HS-27A (cell line): ENCODE data around the gene GNG11.
A peak's percentile ranks its signal among the peaks of the same experiment; 100 is the strongest.
"Not testable (repeated sequence)": the region's sequence is repeated elsewhere in the genome, so short reads cannot be mapped to it uniquely, and the experiment has no call there.

Experiments
- DNase-seq: peaks from one replicate; pipeline ENCODE4 v3.0.0-alpha.2; 2012; ENCODE audit warnings: low read depth, missing footprints

Gene GNG11

DNA sequence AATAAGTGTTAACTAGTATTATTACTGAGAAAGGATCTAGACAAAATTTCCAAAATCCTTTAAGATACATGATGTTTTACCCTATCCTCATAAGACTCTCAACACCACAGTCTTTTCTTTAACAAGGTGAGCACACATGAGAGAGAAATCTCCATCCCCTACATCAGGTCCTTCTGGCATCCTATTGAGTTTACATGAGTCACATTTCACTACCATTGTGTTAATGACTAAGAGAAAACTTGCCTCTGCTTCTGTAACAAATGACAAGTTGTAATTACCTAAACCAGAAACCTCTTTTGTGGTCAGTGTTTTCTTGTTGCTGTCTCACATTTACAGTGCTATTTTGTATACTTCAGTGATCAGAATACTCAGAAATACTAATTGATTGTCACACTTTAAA, 9.9 kb upstream of the GNG11 start:
- not testable (repeated sequence) for DNase-seq

DNA sequence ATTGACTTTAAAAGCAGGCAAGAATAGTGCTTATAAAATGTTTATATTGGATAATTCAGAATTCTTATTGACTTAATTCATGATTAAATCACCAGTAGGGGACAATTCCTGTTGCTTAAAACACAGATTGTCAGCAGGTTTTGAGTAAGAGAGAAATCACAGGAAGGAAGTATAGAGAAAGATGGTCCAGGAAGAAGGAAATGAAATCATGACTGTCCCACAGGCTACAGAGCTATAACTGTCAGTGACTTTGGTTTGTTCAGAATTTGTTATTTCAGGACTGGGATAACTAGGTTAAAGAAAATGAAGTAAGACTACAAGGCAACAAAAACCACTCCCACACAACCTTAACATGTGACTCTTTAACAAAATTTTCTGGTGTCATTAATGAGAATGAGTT, 8.3 kb upstream of the GNG11 start:
- DNase-seq, result no peak

DNA sequence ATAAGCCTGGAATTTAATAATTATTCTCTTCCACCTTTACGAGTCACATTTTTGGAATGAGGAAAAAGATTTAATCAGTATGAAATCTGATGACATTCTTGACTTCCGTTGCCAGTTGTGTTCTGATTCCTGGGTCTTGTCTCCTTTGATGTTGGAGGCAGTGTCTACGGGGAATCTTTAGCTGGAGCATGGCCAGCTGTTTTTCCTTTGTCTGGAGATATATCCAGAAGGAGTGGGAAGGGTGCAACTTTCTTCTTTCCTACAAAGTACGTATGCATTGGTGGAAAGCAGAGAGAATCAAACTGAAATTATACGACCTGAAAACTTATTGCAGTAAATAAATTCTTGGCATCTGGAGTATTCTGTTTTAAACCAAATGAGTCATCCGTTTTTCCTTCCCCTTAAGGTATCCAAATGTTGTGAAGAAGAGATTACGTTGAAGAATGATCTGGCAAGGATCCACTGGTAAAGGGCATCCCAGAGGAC, 6.9 kb upstream of the GNG11 start:
- DNase-seq, result no peak

DNA sequence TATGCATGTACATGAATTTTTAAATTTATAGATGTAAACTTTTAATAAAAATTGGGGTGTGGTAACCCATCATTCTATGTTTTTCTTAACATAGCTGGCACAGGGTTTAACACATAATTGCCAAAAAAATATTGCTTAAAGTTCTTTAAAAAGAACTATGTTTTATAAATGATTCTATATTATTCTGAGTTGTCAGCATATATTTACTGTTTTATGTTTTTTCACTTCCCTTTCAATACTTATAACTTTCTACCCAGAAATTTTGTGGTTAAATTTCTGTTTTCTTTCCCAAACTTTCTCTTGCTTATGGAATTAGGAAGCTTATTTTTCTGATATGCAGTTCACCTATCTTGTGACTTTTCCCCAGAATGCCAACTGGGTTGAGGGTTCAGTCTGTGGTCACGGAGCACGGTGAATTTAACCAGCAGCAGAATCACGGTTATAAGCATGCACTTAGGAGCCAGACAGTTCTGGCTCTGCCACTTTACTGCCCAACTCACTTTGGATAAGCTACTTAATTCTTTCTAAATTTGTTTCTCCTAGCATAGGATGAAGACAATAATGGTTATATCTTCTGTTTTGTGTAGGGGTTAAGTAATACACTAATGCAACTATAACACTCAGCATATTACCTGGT, 6.2 kb upstream of the GNG11 start:
- not testable (repeated sequence) for DNase-seq

DNA sequence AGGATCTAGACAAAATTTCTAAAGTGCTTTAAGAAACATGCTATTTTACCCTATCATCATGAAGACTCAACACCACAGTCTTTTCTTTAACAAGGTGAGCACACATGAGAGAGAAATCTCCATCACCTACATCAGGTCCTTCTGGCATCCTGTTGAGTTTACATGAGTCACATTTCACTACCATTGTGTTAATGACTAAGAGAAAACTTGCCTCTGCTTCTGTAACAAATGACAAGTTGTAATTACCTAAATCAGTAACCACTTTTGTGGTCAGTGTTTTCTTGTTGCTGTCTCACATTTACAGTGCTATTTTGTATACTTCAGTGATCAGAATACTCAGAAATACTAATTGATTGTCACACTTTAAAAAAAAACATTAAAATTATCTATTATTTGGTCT, 5.6 kb upstream of the GNG11 start:
- DNase-seq, result not testable (repeated sequence)

DNA sequence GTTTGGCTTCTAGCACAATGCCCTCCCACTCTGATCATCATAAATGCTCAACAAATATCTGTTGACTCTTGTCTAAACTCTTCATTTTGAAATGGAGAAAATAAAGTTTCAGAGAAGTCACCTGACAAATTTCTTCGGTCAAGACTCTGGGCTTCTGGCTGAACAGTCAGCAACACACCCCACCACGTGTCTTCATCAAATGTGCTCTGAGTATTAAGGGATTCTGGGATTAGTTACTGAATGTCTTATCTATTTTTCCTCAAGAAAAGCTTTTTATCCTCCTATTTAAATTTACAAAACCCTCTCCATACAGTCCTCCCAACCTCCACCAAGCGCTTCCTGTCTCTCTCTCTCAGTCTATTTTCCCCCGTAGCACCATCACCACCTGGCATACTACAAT, 5.2 kb upstream of the GNG11 start:
- DNase-seq, result not testable (repeated sequence)

DNA sequence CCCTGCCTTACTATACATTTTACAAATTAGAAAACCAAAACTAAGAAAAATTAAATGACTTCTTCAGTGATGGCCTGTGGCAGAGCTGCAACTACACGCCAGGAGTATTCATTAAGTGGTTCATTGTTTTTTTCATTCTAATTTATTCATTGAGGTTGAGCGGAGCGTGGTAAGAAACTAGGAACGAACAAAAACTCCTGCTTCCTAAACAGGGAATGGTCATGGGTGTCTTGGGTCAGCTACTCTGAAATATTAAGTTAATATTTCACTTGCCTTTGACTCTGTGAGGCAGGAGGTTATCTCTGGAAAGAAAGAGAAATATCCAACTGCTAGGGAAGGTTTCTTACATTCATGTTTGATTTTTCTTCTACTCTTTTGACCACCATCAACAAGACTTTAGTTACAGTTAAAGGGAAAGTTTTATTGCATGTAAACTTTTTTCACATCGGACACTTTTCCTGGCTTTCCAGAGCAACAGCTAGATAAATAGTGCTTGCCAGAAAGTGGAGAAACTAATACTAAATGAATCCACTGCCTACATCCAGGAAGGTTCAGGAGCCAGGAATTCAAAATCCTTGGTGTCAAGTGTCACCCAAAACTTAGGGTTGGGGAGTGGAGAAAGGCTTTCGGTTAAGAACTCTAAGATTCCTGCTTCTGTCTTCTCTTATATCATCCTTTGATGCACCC, 896 bp upstream of the GNG11 start:
- no peak for DNase-seq

DNA sequence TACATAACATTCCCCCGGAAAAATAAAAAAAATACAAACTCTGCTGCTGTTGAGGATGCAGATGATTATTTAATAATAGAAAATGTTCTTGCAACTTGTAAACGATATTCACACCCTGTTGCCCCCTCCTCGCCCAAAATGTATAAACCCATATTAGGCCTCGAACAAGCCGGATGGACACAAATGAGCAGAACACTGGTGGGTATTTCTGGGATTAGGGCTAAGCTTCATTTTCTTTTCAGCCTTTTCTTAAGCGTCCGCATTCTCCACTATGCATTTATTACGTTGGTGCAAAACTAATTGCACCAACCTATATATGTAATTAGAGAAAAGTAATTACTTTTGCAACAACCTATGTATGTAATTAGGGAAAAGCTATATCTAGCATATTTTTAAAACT, 349 bp upstream of the GNG11 start:
- no peak for DNase-seq

DNA sequence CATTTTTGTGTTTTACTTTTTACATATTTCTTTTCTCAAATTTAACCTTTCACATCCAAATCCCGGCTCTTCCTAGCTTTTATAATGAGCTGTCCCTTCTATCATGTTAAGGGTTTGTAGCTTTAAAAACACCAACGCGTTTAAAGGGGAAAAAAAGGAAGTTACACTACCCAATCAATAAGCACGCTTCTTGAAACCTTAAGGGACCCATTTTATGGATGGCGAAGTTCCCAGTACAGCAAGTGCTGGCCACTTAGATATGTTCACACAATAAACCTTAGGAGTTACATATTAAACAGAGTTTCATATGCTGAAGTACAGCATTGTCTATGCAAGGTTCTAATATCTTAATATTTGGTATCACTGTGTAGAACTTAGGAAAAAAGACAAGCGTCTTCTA, 1.8 kb downstream of the GNG11 start:
- no peak for DNase-seq

DNA sequence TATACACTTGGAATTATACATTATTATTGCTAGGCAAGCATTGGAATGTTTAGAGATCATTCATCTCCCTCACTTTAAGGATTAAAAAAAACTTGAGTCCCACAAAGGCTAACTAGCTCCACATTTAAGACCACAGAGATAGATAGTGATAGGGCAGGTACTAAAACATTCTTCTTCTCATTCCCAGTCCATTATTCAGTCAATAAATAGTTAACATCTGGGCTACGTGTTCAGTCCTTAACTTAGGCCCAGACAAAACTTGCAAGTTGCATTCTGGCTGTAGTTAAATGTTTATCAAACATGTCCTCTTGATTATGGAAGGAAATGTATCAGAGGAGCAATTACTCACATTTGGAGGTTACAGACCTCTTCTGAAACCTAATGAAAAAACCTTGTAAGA, 2.4 kb downstream of the GNG11 start:
- no peak for DNase-seq

DNA sequence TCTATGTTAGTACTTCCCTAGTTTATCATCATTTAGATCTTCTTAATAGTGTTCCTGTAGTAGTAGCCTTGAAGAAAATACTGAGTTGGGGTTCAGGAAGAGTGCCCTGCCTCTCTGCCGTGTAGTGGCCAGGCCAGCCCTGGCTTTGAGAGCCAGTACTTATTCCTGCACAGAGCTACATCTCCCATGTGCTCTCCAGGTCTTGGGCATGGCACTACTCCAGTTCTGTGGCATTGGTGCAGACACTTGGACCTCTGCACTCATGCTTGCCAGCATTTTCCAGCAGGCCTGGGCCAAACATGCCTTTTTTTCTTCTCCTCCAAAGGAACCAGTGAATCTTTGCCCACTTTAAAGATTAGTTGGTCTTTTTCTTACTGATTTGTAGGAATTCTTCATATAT, 5.3 kb downstream of the GNG11 start:
- DNase-seq, result no peak

DNA sequence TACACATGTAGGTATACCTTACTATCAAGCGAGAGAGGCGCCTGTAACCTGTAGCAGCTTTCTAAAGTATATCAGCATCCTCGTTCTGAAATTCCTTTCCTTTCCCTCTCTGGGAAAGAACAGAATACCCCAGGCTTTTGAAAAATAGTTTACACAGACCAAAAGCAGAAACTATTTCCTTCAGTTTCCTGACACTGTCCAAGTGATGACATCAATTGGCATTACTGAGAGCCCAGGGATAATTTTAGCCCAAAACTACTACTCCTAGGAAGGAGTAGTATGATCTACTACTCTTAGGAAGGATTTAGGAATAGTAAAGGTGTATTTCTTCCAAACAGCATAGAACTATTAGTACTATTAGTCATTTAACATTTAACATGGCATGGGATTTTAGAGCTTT, 6.0 kb downstream of the GNG11 start:
- DNase-seq, result no peak

DNA sequence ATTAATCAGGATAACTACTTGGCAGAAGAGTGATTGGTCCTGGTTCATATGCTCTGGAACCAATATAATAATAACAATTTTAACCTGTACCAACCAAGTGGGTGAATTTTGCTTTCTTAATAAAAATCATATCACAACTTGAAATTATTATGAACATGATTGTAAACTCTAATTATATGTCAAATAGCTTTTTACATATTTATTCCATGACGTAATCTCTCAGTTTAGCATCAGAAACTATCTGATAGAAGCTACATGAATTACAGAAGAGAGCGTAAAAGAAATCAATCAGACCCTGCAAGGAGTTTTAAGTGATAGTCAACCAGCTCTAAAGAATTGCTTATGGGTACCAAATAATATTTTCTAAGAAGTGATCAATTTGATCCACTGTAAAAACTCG, 10.1 kb downstream of the GNG11 start:
- DNase-seq, result no peak

DNA sequence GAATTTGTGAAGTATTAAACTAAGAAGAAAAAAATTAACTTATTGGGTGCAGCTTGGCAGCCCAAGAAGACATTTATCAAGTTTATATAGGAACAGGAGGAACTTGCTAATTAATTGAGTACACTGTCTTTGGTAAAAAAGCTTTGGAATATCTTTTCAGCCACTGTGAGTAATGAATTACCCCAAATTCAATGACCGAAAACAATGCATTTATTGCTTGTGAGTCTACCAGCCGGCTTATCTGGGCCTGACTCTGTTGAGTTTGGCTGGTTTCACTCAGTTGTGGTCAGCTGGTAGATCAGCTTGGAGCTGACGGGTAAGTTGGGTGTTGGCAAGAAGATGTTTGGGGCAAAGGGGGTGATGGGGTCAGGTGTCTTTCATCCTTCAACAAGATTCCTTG, 11.6 kb downstream of the GNG11 start:
- DNase-seq, result no peak

DNA sequence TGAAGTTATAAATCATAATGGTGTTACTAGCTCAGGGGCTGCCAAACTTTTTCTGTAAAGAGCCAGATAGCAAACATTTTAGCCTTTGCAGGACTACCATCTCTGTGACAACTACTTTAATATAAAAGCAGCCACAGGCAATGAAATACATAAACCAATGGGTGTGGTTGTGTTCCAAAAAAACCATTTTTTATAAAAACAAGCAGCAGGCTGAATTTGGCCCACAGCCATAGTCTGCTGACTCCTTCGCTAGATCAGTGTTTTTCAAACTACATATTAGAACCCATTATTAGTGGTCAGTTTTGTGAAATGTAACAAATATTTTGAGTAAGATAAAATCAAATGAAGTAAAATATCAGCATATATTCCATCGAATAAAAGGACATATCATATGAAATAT, 13.6 kb downstream of the GNG11 start:
- no peak for DNase-seq

DNA sequence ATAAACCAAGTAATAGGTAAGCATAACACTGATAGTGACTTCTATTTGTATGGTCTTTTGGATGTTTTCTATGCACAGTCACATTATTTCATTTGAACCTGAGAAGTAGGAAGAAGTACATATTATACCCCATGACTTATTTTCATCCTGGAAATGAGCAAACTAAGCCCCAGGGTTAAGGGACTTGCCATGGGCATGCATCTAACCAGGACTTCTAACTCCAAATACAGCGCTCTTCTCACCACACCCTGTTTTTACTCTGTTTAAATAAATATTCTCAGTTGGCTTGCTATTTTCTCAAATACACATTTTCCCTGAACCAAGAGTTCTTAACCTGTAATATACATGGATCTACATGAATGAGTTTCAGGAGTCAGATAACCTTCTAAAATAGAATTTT, 16.3 kb downstream of the GNG11 start:
- DNase-seq, result no peak

DNA sequence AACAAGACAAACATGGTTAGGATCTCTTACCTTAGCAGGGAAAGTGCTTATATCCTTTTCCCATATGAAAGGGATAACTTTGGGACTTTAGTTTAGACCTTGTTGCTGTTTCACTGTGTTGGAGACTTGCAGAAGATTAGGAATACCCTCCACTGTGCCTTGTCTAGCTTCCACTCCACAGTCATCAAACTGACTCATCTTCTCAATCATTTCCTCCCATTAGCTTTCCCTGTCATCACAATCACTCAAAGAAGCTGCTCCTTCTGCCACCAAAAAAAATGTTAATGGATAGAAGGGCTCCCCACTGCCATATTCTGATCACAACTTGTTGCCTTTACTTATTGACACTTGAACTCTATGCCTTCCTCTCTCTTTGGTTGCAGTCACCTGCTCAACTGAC, 16.8 kb downstream of the GNG11 start:
- DNase-seq, result no peak

DNA sequence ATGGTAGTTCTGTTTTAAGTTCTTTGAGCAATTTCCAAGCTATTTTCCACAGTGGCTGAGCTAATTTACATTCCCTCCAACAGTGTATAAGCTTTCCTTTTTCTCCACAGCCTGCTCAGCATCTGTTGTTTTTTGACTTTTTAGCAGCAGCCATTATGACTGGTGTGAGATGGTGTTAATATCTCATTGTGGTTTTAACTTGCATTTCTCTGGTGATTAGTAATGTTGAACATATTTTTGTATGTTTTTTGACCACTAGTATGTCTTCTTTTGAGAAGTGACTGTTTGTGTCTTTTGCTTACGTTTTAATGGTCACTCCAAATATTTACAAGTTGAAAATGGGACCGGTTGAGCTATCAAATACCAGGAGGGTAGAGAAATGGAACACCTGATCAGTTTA, 20.4 kb downstream of the GNG11 start:
- DNase-seq, result no peak

DNA sequence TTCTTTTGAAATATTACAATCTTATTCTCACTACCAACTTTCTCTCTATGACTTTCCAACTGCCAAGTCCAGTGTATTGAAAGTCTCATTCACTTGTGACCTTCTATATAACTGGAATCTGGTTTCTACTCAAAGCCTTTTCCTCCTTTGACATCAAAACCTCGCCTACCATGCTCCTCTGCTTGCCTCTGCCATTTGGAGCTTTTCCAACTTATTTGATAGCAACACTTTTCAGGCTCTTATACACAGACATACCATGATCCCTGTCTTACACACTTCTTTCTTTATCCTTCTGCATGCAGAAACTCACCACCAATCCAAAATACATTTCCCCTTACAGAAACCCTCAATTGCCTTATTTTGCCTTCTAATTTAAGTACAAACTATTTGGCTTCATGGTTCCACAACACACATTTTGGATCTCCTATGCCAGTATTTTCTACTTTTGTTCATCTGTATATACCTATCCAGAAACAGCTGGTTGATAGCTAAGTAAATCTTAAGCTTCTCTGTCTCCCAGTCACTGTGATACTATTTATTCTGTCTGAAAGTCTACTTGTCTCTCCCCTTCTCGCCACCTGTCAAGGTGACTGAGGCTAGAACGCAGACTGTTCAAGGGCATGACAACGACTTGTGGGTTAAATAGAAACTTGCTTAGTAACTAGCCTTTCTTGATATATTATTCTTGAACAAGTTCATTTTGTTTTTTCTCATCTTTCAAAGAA, 22.4 kb downstream of the GNG11 start:
- DNase-seq, result no peak

DNA sequence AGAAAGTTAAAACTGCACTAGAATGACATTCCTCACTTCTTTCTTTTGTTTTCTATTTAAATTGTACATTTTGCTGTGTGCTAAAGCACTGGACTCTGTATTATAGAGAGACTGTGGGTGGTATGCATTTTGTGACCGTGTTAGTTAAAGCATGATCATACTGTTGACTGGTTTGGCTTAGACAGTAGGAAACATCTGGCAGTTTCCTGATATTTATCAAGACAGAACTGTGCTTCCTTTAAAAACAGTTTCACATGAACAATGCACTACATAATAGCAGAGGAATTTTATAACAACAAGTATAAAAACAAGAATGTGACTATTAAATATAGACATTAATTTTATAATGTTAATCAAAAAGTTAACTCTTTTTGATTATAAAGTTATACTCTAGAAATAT, 23.1 kb downstream of the GNG11 start:
- DNase-seq, result no peak

DNA sequence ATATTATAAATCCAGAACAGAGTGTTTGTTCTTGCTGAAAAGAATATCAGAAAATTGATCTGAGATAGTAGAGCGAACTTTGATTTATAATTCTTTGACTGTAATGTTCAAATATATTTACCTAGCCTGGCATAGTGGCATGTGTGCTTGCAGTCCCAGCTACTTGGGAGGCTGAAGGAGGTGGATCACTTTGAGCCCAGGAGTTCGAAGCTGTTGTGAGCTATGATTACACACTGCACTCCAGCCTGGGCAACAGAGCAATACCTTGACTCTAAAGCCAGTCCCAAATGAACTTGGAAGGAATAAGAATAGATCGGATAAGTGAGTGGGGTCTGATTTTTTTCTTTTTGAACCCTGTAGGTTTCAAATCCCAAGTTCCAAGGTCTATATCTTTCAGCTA, 23.5 kb downstream of the GNG11 start:
- DNase-seq, result no peak

DNA sequence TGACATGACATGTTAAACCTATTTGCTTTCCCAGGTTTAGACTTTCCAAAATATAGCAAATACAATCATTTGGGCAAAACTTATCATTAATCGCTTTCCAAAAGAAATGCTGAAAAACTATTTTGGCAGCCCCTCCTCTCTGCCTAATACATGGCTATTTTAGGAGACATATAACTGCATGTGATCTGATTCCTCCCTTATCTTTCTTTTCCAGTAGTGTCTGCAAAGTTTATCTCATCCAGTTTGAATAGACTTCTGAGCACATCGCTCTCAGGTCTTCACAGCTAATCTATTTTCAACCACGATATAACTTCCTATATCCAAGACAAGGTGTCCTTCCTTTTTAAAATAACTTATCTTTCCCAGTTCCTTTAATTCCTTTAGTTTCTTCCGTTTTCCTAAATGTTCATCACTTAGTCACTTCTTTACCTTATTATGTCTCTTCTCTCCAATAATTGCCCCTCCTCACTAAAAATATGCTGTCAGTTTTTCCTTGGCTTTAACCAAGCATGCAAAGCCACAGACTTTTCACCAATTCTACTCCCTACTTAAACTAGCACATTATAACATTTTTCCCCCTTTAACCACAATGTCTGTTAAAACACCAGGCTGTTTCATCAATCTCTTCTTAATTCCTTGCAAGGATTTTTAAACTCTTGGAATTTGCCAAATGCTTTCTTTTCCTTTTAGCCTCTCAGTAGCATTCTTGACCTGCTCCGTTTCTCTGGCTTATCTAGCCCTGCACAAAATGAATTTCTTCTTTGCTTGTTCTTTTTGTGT, 24.4 kb downstream of the GNG11 start:
- DNase-seq, result no peak

DNA sequence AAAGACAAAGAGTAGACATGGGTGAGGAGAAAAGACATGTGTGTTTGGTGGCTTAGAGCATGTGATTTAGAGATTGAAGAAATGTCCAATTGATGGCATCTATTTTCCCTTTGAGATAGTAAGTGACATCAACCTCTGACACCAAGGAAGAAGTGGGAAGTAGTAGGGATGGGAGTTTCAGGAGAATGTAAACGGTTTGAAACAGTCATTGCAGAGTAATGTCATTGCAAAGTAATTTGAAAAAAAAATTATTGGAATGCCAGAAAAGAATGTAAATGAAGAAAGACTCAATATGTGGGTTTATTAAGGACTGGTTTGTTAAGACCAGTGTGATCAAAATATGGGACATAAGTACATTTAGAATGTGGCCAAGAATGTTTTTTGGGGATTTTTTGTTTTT, 26.6 kb downstream of the GNG11 start:
- DNase-seq, result peak; percentile 36
